HG02610 (cell line): ENCODE results near the gene ALDH1A1.

ENCODE experiments used
- ATAC-seq: cut with Tn5 transposase; IDR thresholded peaks from one replicate; pipeline ENCODE4 v1.9.1; 2021; ENCODE audit warnings: mild to moderate bottlenecking, moderate library complexity; ENCODE audit not compliant: unreplicated experiment

ALDH1A1 gene

DNA sequence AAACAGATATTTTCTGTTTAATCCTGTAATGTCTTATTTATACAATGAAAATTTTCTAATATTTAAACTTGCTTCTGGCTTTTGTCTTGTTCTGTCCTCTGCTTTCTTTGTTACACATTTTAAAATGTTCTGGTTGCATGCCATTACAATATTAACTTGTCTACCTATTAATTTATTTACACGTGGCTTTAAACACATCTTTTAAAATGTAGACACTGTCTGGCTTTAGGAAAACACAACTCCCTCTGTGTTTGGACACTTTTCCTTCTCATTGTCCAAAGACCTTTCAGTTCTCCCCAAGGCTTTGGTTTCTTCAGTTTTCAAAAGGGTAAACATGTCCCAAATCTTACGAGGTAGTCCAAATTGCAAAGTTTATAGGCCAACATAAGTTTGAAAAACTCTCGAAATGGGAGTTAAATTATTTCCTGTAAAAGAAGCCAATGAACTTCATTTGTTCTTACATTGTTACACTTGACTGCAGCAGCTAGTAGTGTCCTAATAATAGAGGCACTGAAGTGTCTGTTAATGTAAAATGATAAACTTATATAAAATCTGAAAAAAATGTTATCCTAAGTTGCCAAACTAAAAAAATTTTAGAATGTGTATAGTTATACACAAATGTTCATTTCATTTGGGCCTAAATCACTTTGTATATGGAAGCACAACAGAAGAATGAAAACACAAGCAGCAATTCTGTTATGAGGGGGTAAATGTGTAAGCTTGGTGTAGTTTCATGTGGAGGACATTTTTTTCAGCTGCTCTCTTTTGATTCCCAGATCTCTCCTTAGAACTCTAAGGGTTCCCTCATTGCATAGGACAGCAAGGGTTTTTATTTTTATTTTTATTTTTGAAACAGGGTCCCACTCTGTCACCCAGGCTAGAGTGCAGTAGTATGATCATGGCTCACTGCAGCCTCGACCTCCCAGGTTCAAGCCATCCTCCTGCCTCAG, 53.8 kb downstream of the ALDH1A1 start:
- no peak for ATAC-seq

DNA sequence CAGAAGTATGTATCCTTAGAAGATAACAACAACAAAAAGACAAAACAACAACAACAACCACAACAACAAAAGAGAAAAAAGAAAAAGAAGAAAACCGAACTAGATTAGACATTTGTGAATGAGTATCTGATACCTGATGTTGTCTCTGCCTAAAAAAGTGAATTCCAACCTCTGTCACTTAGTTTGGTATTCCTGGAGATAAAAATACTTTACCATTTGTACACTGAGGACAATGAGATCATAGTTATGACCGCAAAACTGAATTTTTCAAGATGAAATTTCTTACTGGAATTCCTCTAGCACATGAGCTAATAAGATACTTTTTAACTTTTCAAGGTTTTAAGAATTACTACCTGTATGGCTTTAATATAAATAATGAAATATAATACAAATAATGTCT, 54.5 kb downstream of the ALDH1A1 start:
- ATAC-seq: no peak

DNA sequence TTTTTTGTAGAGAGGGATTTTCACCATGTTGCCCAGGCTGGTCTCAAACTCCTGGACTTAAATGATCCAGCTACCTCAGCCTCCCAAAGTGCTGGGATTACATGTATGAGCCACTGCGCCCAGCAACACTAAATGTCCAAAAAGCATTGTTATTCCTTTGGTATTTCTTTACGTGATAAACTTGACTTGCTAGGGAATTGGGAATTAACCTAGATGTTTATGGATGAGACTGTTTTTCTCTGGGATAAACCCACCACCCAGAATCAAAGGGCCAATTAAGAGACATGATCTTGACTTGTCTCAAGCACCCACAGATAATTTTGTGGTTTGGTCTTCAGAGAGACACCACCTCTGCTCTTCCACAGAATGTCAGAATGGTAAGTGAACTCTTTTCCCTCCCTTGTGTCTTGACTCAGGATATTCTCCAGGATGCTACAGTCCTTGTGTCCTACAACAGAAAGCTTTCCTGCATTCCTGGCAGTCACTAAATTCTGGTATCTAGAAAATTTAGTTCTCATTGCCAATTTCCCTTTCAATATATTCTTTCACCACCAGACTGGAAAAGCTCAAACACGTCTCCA, 55.7 kb downstream of the ALDH1A1 start:
- no peak for ATAC-seq

DNA sequence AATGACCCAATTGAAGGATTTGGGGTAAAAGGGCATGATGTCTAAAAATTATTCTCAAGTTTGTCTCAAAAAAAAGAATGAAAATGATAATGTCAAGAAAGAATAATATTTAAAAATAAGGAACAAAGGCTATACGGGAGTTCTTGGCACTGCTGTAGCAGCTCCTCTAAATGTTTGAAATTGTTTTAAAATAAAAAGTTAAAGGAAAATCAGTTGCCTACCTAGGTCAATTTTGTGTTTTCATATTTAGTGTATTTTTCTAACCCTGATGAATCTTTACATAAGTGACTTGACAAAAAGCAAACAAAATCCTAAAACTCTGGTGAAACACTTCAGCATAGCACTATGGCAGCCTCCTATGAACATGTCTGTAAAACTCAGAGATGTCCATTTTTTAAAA, 56.4 kb downstream of the ALDH1A1 start:
- no peak for ATAC-seq

DNA sequence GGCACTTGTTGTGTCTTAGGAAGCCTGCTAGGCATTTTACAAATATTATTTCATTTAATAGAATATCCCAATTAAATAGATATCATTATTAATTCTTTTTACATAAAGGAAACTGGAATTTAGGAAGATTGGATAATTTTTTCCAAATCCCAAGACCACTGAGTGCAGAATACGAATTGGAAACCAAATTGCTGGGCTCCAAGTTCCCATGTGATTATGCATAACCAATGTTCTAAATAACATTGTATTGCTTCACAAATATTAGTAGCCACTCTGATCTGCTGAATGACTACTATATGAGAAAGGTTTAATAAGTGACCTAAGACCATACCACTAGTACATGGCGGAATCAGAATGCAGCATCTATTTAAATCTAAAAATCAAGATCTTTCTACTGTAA, 57.7 kb downstream of the ALDH1A1 start:
- no peak for ATAC-seq

DNA sequence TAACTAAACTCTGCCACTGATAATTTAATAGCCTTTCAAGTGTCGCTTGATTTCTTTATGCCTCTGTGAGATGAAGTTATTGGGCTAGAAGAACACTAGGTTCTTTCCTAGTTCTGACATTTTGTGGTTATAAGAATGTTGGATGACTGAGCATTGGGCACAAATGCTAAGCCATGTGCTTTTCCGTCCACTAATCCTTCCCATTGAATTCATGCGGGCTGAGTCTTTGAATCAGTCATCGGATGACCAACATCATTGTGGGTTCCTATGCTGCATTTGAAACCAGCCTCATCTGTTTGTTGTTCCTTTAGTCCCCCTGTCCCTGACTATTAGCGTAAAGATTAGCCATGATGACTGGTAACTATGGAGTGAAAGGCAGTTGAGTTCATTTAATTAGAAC, 58.5 kb downstream of the ALDH1A1 start:
- ATAC-seq: no peak

DNA sequence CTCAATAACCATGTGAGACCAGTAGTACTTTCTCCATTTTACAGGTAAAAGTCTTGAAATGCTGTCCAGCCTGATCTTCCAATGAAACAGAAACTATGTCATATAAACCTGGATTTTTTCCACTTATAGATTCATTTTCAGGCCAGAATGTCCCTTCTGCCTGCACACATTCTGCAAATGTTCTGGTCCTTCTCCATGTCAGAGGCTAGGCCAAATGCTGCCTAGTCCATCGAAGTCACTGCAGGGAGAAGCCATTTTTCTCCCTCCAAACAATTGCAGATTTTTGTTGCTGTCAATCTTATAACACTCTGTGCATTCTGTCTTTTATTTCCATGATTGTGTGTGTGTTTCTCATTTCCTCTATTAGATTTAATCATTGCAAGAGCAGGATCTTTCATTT, 59.4 kb downstream of the ALDH1A1 start:
- ATAC-seq: no peak

DNA sequence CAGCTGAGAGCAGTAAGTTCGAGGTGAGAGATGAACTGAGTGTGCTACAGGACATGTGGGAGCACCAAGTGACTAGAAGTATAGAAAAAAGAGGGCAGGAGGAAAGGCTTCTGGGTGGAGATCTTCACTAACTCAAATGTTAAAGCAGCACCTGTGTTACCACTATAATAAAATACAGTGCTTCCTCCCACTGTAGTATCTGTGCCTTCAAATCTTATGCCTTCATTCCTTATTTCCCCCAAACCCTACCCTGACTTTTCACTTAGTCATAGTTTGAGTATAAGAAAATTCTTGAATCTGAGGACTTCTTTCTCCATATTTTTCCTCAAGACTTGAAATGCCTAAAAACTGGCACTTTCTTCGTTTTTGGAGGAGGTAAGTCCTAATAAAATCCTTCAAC, 61.8 kb downstream of the ALDH1A1 start:
- ATAC-seq: no peak

DNA sequence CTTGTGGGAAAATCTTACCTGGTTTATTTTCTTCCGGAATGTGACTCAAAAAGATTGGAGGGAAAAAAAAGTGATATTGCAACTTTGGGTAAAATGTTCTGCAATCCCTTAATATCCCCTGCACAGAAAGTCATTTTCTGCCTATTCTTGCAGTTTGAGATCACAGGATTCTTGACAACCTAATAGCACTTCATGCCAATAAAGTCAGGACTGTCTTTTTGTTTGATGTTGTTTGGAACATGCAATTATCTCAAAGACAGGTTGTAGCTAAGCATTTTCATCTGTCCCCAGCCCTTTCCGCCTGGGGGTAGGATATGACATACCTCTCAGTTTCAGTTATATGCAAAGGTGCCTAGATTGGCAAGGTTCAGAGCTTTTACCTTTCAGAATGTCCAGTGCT, 63.9 kb downstream of the ALDH1A1 start:
- no peak for ATAC-seq

DNA sequence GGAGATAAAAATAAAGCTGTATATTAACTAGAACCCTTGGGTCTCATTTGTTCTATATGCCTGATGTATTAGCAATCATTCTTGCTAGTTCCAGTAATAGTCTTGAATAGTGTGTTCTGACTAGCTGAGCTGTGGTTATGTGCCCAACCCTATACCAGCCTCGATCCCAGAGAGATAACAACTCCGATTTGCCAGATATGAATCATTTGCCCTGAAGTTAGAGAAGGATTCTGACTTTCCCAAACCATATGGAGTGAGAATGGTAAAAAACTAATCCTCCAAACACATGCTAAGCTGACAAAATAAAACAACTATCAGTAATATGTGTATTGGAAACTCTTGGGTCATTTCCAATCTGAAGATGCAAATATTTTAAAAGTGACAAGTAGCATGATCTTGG, 64.8 kb downstream of the ALDH1A1 start:
- no peak for ATAC-seq

DNA sequence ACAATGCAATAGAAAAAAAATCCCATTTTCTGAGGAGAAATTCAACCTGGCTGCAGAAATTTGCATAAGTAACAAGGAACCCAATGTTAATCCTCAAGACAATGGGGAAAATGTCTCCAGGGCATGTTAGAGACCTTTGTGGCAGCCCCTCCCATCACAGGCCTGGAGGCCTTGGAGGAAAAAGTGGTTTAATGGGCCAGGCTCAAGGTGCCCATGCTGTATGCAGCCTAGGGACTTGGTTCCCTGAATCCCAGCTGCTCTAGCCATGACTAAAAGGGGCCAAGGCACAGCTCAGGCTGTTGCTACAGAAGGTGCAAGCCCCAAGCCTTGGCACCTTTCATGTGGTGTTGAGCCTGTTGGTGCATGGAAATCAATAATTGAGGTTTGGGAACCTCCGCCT, 66.5 kb downstream of the ALDH1A1 start:
- no peak for ATAC-seq

DNA sequence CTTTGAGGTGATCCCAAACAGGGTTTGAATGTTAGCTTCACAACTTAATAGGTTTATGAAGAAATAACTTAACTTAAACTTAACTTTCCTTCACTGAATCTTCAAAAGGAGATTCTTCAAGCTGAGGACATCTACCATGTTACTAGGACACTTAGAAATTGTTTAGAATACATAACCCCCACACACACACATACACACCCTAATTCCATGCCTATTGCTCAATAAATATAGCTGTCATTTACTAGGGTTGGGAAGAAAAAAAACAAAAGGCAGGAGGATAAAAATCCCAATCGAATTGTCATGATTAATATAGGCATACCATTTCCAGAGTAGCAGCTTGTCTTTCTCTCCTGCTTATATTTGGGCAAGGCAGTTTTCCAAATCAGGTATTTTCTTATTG, 68.3 kb downstream of the ALDH1A1 start:
- no peak for ATAC-seq

DNA sequence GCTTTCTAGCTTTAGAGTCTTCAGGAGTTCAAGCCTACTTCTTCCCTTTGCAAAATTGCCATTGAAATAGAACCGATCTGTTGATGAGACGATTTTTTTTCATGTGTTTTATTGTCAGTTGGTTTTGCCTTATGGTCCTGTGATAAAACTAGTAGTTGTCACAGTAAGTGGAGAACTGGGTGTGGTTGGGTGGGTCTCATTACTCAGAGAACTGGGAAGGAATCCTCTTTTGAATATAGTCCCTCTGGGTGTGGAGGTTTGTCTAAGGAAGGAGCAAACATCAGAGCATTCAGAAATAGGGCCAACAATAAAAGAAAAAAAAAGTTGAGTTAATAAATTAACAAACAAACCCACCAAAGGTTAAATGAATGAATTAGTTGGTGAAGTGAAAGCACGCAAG, 69.0 kb downstream of the ALDH1A1 start:
- ATAC-seq: no peak

DNA sequence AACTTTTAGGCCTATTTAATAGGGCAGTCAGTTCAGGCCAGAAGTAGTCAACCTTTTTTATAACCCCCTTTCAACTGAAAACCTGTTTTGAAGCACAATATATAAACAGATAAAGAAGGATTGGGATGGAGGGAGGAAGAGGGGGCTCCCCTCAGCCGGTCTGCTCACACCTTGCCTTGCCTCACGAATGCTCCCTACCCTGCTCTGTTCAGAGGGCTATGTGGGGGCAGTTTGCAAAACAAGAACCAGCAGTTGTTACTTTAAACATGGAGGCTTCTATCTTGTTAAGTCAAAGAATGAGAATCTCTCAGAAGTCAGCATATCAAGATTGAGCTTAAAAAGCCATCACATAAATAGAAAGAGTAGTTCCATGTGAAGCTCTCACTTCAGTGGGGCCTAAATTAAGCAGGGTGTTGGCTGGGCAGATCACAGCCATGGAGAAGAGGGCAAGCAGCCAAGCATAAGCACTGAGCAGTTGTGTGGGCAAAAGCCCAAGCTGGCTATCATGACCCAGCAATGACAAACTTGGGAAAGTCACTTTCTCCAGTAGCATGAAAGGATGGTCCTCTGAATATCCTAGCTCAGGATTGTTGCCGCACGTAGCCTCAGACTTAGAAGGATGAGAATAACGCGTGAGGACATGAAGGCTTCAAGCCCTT, 70.6 kb downstream of the ALDH1A1 start:
- ATAC-seq: no peak

DNA sequence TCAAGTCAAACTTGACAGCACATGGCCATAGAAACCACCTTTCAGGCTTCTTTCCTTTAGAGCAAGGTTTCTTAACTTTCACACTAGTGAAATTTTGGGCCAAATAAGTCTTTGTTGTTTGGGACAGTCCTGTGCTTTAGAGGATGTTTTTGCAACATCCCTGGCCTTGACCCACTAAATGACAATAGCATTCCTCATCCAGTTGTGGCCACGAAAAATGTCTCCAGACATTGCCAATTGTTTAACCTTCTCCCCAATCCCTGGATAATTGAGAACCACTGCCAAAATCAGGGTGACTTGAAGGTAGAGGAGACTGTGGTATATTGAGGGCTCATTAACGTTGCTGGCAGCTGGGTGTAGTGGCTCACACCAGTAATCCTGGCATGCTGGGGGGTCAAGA, 72.0 kb downstream of the ALDH1A1 start:
- no peak for ATAC-seq

DNA sequence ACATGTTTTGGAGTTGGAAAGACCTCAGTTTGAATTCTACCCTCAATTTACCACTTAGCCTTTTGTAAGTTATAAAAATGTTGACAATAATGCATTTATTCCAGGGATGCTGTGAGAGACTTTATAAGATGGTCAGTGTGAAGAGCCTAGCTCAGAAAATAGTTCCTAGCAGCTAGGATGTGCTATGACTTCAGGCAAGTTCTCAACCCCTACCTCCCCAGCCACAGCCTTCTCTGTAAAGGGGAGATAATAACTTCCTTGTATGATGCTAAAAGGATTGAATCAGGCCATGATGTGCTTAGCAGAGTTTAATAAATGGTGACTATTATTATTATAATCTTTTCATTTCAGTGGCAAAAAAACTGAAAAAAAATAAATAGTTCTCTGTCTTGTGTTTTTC, 77.6 kb downstream of the ALDH1A1 start:
- ATAC-seq: no peak

DNA sequence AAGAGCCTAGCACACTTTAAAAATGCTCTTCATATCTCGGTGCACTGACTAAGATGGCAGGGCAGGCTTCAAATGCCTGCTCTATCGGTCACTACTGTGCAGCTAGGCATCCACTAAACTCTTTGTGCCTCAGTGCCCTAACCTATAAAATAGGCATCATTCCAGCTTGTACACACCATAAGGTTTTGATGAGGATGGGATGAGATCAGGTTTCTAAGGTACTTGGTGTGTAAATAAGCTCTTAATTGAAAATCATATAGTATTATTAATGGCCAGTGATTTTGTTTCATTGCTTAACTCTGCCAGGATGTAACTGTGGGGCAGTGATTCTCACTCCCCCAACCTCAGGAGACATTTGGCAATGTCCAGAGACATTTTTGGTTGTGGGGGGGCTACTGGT, 78.5 kb downstream of the ALDH1A1 start:
- ATAC-seq: no peak

DNA sequence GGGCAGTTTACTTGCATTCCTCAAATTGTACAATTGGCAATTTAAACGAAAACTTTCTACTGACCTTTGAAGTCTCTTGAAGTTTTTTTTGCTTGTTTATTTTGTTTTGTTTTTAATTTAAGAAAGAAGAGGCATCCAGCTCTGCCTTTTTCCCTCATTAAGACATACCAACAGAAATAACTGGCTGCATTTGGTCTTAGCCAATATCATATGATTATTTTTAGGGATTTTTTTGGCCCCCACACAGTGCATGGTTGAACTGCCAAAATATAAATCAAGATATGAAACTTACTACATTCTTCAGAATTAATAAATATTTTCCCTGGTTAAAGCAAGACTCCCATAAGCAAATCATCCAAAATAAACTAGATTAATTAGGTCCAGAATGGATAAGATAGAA, 79.4 kb downstream of the ALDH1A1 start:
- no peak for ATAC-seq

DNA sequence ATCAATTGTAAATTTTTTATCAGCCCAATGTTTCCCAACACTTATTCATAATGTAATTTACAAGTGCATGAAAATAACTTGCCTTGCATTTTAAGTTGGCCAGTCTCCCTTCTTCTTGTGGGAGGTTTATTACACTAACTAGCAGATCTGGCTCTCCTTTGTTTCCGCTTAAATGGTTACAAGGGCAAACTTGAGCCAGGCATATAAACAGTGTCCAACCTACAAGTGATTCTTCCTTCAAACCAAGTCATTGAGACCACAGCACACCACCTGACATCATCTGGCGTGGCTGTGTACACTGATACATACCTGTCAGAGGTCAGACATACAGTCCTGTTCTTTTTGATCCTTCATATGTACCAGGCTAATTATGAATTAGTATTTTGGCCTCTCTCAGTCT, 80.1 kb downstream of the ALDH1A1 start:
- ATAC-seq: no peak

DNA sequence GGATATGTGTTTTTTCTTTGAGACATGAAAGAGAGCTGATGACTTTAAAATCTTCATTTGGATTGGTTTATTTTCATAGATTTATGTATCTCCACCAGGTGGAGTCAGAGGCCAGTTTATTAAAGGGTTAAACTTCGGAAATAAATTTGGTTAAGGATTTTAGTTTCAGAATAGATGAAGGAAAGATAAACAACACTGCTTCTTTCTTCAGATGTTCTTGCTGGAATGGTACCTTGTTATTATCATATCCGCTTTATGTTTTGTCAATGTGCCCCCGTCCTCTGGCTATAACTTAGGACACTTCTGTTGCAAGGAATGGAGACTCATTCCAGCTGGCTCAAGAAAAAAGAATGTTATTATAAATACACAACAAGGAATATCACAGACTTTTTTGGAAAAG, 81.2 kb downstream of the ALDH1A1 start:
- ATAC-seq: no peak

DNA sequence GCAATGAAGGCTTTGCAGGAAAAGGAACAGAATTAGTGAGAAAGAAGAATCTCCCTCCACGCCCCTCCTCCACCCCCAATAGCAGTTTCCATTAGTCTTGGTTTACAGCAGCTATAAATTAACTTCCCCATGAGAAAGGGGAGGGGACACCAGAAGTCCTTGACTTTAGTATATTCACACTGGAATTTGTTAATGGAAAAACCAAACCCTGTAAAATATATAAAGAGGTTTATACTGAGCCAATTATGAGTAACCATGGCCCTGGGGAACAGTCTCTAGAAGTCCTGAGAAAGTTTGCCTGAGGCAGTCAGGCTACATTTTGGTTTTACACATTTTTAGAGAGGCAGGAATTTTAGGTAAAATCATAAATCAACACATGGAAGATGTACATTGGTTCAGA, 88.5 kb downstream of the ALDH1A1 start:
- no peak for ATAC-seq

DNA sequence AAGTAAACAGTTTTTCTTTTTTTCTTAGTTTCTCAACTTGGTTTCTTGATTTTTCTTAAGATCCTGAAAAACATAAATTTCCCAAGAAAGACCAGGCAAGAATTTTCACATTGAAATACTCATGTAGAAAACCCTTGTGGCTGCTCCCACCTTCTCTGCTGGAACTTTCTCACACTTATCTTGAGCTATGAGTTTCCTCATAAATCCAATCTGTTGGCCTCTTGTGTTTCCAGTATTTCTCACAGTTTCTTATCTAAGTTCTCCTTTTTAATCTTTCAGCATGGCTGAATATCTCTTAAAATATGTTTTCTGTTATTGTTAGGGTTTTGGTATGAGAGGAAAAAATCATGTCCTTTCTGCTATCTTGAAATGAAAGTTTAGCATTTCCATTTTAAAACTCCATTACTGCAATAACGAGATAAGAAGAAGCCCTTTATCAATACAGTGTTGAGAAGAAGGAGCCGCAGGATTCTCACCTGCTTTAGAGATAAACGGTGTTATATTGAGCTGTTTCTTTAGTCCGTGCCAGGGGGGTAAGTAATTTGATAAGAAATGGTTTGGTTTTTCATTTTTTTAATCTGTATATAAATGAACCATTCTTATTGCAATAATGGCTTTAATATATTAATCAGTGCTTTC, 89.3 kb downstream of the ALDH1A1 start:
- ATAC-seq: no peak
